NCI-H510A treated with DMSO at 0.1 percent for 48 hours (cell line): ENCODE data around the gene TIFAB.
A peak's percentile ranks its signal among the peaks of the same experiment; 100 is the strongest.
"Not testable (repeated sequence)": the region's sequence is repeated elsewhere in the genome, so short reads cannot be mapped to it uniquely, and the experiment has no call there.

Source experiments
- DNase-seq: peaks from one replicate; lab custom pipeline; 2025; lab: John Stamatoyannopoulos, UW

Gene TIFAB

GRCh38 chr5:135452321-135453030, at the start of gene TIFAB:
Gene TIFAB (minus strand): TSS chr5:135452351. CDS start chr5:135449939, 2,412 bp downstream.
- DNase-seq = no peak

DNA sequence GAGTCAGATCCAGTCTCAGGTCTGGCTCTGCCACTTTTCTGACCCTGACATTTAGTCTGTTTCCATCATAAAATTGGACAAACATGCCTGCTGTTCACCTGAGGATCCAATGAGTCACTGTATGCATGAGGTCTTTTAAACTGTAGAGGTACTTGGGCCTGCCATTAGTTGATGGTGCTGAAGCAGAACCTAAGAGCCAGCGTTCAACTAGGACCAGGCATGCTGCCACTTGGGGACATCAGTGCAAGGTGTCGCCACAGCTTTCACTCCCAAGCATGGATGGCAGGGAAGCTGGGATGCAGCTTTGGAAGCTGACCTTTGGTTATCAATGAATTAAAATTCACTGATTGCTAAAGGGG, 46.5 kb upstream of the TIFAB start:
- no peak for DNase-seq

GRCh38 chr5:135497971-135498636, 46.0 kb upstream of the TIFAB start:
- no peak for DNase-seq

GRCh38 chr5:135495531-135495930, 43.4 kb upstream of the TIFAB start:
- DNase-seq = not testable (repeated sequence)

DNA sequence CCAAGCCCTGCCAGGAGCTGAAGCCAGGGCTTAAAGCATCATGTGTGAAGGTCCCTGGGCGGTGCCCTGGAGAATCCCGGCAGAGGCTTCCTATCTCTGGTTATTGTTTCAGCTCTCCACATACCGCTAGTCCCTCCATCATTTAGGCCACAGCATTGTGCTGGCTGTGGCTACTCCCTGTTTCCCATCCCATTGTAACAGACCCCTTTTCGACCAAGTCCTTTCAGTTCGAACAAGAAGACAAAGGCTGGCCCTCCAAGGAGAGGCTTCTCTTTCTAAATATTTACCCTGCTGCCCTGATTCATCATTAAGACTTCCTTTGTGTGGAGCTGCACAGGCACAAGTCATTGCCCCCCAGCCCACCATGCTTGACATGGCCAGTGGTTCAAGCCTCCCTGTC, 42.0 kb upstream of the TIFAB start:
- no peak for DNase-seq

GRCh38 chr5:135493406-135494180, 41.4 kb upstream of the TIFAB start:
- DNase-seq = no peak

GRCh38 chr5:135492319-135492626, 40.1 kb upstream of the TIFAB start:
- DNase-seq = no peak

DNA sequence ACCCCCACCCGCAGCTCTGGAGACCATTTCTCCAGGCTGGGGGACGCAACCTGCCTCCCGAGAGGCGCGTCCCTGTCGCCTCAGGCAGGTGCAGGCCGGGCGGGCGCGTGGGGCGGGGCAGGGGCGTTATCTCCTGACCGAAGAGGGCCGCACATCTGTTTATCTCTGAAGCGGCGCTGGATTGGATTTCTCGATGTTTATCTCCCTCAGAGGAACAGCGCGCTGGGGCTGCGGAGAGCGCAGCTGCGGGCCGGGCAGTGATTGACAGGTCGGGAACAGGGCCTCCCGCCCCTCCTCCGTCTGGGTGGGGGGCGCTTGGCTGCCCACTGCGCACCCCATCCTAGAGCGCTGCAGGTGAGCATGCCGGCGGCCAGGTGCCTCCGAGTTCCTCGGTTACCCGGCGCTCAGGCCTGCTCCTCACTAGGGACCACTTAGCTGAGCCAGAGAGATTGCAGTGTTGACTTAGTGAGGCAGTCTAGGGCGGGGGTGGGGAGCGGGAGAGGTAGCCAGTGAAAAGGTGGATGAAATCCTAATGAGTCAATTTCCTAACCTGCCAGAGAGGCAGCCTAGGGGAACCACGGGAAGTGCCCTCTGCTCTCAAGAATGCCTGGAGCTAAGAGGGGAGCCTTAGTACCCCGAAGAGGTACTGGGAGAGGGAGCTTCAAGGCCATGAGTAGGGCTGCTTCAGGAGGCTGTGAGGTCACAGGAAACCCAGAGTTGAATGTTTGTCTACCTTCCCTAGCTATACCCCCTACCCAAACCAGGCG, 39.6 kb upstream of the TIFAB start:
- peak; percentile 74 for DNase-seq

GRCh38 chr5:135491038-135491551, 38.9 kb upstream of the TIFAB start:
- DNase-seq = no peak

GRCh38 chr5:135490245-135491037, 38.3 kb upstream of the TIFAB start:
- DNase-seq = no peak

- peak; percentile 4 for DNase-seq
These were observed 37.5 kb upstream of the TIFAB start for GRCh38 chr5:135489466-135490244.

- peak; percentile 73 for DNase-seq
These were observed 36.7 kb upstream of the TIFAB start for GRCh38 chr5:135488727-135489465.

DNA sequence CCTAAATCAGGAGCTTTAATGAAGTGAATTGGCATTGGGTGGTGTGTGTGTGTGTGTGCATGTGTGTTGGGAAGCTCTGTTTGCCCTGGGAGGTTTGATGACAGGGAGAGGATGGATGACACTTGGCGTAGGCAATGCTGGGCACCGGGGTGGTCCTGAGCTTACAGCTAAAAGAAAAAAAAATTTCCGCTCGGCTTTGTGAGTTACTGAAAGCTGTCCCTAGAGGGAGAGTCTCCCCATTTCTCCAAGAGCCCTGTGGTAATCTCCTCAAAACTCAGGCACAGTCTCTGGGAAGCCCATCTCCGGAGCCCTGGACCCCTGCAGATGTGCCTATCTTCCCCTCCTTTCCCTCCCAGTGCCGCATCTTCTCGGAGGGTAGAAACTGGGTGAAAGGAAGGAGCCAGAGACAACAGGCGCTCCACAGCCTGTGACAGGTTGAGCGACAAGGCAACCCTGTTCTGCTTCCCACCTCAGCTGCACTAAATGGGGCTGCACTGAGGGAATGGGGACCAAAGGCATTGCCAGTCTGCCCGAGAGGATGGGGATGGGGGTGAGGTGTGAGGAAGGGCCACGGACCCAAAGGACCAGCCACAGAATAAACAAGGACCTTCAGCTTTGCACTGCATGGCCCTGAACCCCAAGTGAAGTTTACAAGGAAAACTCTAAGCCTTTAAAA, 35.8 kb upstream of the TIFAB start:
- no peak for DNase-seq

GRCh38 chr5:135487037-135487395, 34.9 kb upstream of the TIFAB start:
- DNase-seq = no peak

DNA sequence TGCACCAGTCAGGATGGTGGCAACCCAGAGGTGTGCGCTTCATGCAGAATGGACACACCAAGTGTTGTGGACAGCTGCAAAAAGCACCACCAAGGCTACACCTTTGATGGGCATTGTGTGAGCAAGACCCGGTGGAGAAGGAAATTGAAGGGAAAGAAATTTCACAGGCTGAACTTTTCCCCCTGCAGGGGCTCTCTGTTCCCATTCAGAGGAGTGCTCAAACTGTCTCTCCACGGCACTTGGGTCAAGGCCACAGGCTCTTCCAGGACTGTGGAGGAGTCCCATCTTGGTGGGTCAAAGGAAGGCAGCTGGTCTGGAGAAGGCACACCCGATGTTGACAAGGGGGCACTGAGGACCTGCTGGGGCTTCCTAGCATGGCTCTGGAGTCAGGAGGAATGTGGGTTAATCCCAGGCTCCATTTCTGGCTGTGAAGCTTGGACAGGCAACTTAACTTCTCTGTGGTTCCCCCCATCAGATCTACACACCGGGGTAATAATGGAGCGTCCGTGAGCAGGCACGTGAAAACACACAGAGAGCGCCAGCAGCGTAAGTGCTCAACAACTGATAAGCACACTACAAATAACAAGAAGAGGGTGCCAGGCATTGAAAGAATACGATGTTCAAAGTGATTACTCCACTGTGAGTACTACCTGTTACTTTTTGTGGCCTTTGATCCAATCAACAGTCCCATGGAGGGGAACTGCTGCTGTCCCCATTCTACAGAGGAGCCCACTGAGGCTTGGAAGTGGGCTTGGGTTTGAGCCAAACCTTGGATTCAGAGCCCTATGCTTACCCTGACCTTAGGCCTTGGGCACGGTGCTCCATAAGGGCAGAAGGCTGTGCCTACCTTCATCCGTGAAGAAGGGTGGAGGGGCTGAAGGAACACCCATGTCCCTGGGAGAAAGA, 34.2 kb upstream of the TIFAB start:
- no peak for DNase-seq

DNA sequence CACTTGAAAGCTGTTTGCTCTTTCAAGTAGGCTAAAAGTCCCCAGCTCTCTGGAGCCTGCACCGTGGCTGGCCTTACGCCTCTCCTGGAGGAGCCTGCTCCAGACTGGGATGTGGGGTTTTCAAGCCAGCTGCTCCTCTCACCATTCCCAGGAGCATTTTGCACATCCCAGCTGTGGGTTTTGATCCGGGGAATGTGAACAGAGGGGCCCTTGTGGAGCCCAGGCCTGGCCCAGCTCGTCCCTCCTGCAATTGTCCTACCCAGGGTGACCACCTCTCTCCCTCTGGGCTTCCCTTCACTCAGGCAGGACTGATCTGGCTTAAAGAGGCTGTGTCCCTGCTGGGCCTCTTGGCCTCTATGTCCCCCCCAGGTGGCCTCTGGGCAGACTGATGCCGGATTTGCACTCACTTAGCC, 32.5 kb upstream of the TIFAB start:
- no peak for DNase-seq

DNA sequence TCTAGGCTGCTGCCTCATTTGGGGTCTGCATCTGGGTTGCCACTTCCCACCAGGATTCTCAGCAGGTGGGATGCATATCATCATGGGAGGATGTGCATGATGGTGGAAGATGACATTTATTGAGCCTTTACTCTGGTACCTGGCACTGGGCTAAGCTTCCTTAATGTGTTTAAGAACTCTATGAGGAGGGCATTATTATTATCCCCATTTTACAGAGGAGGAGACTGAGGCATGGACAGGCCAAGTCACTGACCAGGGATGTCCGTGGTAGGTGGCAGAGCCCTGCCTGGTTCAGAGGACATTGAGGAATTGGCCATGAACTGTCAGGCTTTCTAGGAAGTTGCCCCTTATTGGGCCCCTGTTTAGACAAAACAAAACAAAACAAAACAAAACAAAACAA, 31.1 kb upstream of the TIFAB start:
- DNase-seq = no peak

DNA sequence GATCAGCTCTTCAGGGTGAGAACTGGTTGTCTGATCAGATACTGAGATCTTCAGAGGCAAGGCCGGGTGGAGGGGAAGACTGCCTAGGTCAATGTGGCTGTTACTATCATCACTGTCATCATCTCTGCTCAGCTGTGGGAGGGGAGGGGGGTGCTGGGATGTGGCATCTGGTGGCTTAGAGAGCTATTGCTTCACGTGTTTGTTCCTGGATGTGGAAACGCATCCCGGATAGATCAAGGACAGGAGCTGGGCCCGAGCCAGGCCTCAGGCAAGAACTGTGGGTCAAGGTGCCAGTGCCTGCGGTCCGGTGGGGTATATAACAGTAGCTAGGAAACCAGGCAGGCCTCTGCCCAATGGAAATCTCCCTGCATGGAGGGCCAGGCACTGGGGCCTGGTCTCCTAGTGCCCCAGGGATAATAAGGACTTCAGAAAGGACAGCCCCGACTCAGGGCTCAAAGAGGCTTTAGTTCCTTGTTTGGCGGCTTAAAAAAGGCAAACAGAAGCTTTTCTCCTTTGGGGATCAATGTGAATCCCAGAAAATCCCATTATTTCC, 30.3 kb upstream of the TIFAB start:
- no peak for DNase-seq
